Gastrocnemius medialis (tissue), 4 donors: Measurements from ENCODE around the gene ITGA11.

ENCODE experiments used
- CTCF ChIP-seq, 5 experiments: fragments of 450-650 bp in 3 of 5; fragments of 200-600 bp in 2 of 5; sonication (generic) in 2 of 5; IDR thresholded peaks in 4 of 5; conservative IDR thresholded peaks in 1 of 5; 1 replicate in 4 of 5; 2 replicates in 1 of 5; pipeline ENCODE4 v1.5.1; 2016 to 2019; ENCODE audit warnings: antibody characterized with exemption in 5 of 5, mild to moderate bottlenecking in 3 of 5, moderate library complexity in 3 of 5
- POLR2A ChIP-seq, 2 donors: fragments of 450-650 bp; IDR thresholded peaks; one replicate each; pipeline ENCODE4 v1.6.1; 2017; ENCODE audit warnings: antibody characterized with exemption in 2 of 2, mild to moderate bottlenecking in 2 of 2, moderate library complexity in 2 of 2

DNA sequence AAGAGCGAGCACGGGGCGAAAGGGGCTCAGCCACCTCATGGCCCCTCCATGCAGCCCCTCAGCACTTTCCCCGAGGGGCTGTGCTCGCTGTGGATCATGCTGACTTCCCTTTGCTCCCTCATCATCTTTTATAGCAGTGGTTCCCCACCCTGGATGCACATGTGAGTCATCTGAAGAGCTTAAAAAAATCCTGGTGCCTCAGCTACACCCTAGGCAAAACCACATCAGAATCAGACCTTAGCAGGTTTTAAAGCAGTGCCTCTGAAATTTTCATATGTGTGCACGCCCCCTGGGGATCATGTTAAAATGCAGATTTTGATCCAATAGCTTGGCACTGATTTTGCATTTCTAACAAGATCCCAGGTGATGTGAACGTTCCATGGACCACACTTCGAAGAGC lies 103.5 kb downstream of the ITGA11 start:
- TF ChIP-seq CTCF (IDR thresholded peaks at IDR 0.05 in 4 of 5, conservative IDR thresholded peaks at IDR 0.05 in 1 of 5), result no peak
- no peak for TF ChIP-seq POLR2A (IDR thresholded peaks at IDR 0.05)
